K562 (cell line): ENCODE measurements around the gene SGIP1. TPM values are rescaled to one million over a fixed set of nuclear protein-coding genes. Genes with fewer than 3 reads are reported as not detected.

Experiments used
- ATAC-seq: fragments of 200-7000 bp; cut with Tn5 transposase; 3 replicates; pipeline ENCODE4 v1.9.1; 2020; ENCODE audit warnings: moderate library complexity
- BruUV-seq: library from RNA; stranded (reverse); fragments of 400-500 nt; replicated peaks from 2 replicates; lab custom pipeline; 2021; lab: Mats Ljungman, UMichigan
- CTCF ChIA-PET: fragments of 300-600 bp; formaldehyde crosslinking; extraction: SDS; loops from one replicate; lab custom pipeline; 2021; ENCODE audit warnings: low intra/inter-chr PET ratio; lab: Yijun Ruan, JAX
- POLR2A ChIA-PET: fragments of 300-600, 350-650 bp; sonication (Branson Sonifier 250); formaldehyde crosslinking; extraction: SDS; loops from one replicate; lab custom pipeline; 2021; ENCODE audit warnings: antibody characterized with exemption, inconsistent platforms; lab: Yijun Ruan, JAX
- DNase-seq, 4 experiments: peaks; one replicate each; pipeline versions ENCODE4 v3.0.0 to v3.0.0-alpha.2; 2011 to 2018; ENCODE audit warnings: low spot score in 3 of 4, mixed read lengths in 3 of 4; ENCODE audit errors: extremely low read depth in 1 of 4
- FAIRE-seq: peaks from 2 replicates; lab custom pipeline; 2011; peaks lifted over from hg19 to GRCh38; lab: Jason Lieb, UNC
- H2AFZ ChIP-seq: 2 replicates; pipeline ENCODE4 v1.6.0; 2011; ENCODE audit warnings: low read depth, low read length, control low read depth, inconsistent platforms
- H3K27ac ChIP-seq: fragments of 200-600 bp; 3 replicates; pipeline ENCODE4 v1.8.0; 2011; ENCODE audit warnings: low read depth, mild to moderate bottlenecking, control low read depth, inconsistent platforms, low read length, moderate library complexity, mixed read lengths; ENCODE audit errors: extremely low read depth
- H3K27me3 ChIP-seq, 2 experiments: fragments of 300-600 bp in 1 of 2; 2 replicates in 1 of 2; 3 replicates in 1 of 2; pipeline versions ENCODE4 v1.6.0 to v1.8.0; 2011; ENCODE audit warnings: inconsistent platforms in 2 of 2, low read length in 2 of 2, mild to moderate bottlenecking in 1 of 2, mixed read lengths in 1 of 2, moderate library complexity in 1 of 2; ENCODE audit not compliant: control insufficient read depth in 2 of 2, insufficient read depth in 2 of 2
- H3K36me3 ChIP-seq: fragments of 300-600 bp; 3 replicates; pipeline ENCODE4 v1.8.0; 2011; ENCODE audit warnings: mild to moderate bottlenecking, low read length, inconsistent platforms; ENCODE audit not compliant: control insufficient read depth, insufficient read depth
- H3K4me1 ChIP-seq, 2 experiments: fragments of 200-600 bp in 1 of 2; replicated peaks in 1 of 2; 2 replicates in 1 of 2; 3 replicates in 1 of 2; pipeline versions ENCODE4 v1.5.1 to v1.8.0; 2011; ENCODE audit warnings: inconsistent platforms in 2 of 2, low read length in 2 of 2, mild to moderate bottlenecking in 1 of 2, mixed read lengths in 1 of 2, moderate library complexity in 1 of 2; ENCODE audit not compliant: control insufficient read depth in 2 of 2, insufficient read depth in 2 of 2
- H3K4me2 ChIP-seq: 2 replicates; pipeline ENCODE4 v1.6.1; 2011; ENCODE audit warnings: low read length, control low read depth, inconsistent platforms, mixed read lengths; ENCODE audit not compliant: insufficient read depth
- H3K4me3 ChIP-seq: fragments of 200-600 bp; sonication (generic), shearing (Covaris generic); 2 replicates; pipeline ENCODE4 v1.5.1; 2016; ENCODE audit warnings: control low read depth, inconsistent platforms
- H3K79me2 ChIP-seq: fragments of 200-600 bp; 3 replicates; pipeline ENCODE4 v1.8.0; 2011; ENCODE audit warnings: low read length, inconsistent platforms; ENCODE audit not compliant: control insufficient read depth, insufficient read depth
- H3K9ac ChIP-seq, 2 experiments: 2 replicates each; pipeline versions ENCODE4 v1.6.0 to v1.6.1; 2011; ENCODE audit warnings: low read depth in 2 of 2, low read length in 2 of 2, control low read depth in 1 of 2, inconsistent platforms in 1 of 2, mild to moderate bottlenecking in 1 of 2, mixed read lengths in 1 of 2; ENCODE audit not compliant: insufficient read depth in 1 of 2
- H3K9me1 ChIP-seq: one replicate; pipeline ENCODE4 v1.6.0; 2011; ENCODE audit warnings: inconsistent platforms, mild to moderate bottlenecking, low read length, moderate library complexity; ENCODE audit not compliant: control insufficient read depth, insufficient read depth
- H3K9me3 ChIP-seq: replicated peaks from 2 replicates; pipeline ENCODE4 v1.5.1; 2011; ENCODE audit warnings: low read depth, low read length, inconsistent platforms; ENCODE audit not compliant: control insufficient read depth, insufficient read depth
- H4K20me1 ChIP-seq: replicated peaks from 2 replicates; pipeline ENCODE4 v1.6.1; 2011; ENCODE audit warnings: low read length, inconsistent platforms, mixed read lengths; ENCODE audit not compliant: control insufficient read depth, insufficient read depth
- HOXB6 ChIP-seq: fragments of 250-450 bp; sonication (Bioruptor Pico); IDR thresholded peaks from 2 replicates; pipeline ENCODE4 v1.5.1; 2022; ENCODE audit warnings: mild to moderate bottlenecking, borderline replicate concordance
- IRF1 ChIP-seq: sonication (generic); formaldehyde crosslinking; IDR thresholded peaks from 2 replicates; pipeline ENCODE4 v1.8.0; 2022; ENCODE audit warnings: missing genetic modification reagents, mild to moderate bottlenecking, borderline replicate concordance
- MXD1 ChIP-seq: fragments of 250-450 bp; sonication (Bioruptor Pico); IDR thresholded peaks from 2 replicates; pipeline ENCODE4 v1.8.0; 2021; ENCODE audit warnings: borderline replicate concordance, mild to moderate bottlenecking, moderate library complexity; ENCODE audit not compliant: poor library complexity, severe bottlenecking
- PCBP1 ChIP-seq: fragments of 200-400 bp; formaldehyde crosslinking; IDR thresholded peaks from 2 replicates; pipeline ENCODE4 v1.6.1; 2018; ENCODE audit warnings: mild to moderate bottlenecking, low read depth, low read length; ENCODE audit not compliant: poor library complexity, severe bottlenecking
- WGBS: fragments of 100-300 bp; shearing (Covaris generic); methylation state at CpG from one replicate; pipeline ENCODE4 v1.1.6; 2016; ENCODE audit warnings: low coverage, mixed read lengths; ENCODE audit not compliant: insufficient coverage; ENCODE audit errors: missing lambda C conversion rate; 5-methylcytosine and 5-hydroxymethylcytosine counted together
- in situ Hi-C: fragments of 300-500 bp; cut with MboI; formaldehyde crosslinking; loops from 4 replicates; pipeline ENCODE4 v1.15.0; 2018; ENCODE audit warnings: inconsistent platforms, mixed read lengths
- intact Hi-C: fragments of 100-400 bp; cut with micrococcal nuclease; formaldehyde crosslinking; loops from 2 replicates; pipeline ENCODE4 v1.14.2; 2022
- polyA plus RNA-seq, 8 experiments: library from polyadenylated mRNA; depleted of rRNA in 4 of 8; stranded (reverse) in 5 of 8; unstranded in 3 of 8; fragments of >200 nt; fragmentation: Nextera tagmentation in 2 of 8; fragmentation: Illumina TruSeq in 1 of 8; extraction: Ambion mirVana in 2 of 8; extraction: Trizol in 1 of 8; gene quantifications; 2 replicates each; pipeline versions ENCODE4 v1.2.1 to v1.2.3, GENCODE V29; 2011 to 2014; ENCODE audit warnings: inconsistent platforms in 1 of 8, missing spikeins in 1 of 8
- total RNA-seq, 7 experiments: library from RNA; depleted of rRNA in 6 of 7; stranded (reverse); fragments of >200 nt in 6 of 7; fragmentation: Illumina TruSeq in 2 of 7; extraction: Trizol in 2 of 7; gene quantifications; 2 replicates each; pipeline versions ENCODE4 v1.2.1 to v1.2.3, GENCODE V29; 2011 to 2021; ENCODE audit warnings: low replicate concordance in 1 of 7
- TF ChIP-seq, protein P1 (sequence below), 2 experiments: fragments of 150-350 bp in 1 of 2; IDR thresholded peaks; 2 replicates each; pipeline ENCODE4 v1.6.1; 2012 to 2016; ENCODE audit warnings: low read depth in 2 of 2, low read length in 2 of 2, mild to moderate bottlenecking in 1 of 2, moderate library complexity in 1 of 2

Gene SGIP1
- total and polyA plus RNA-seq, 9 of the 15 experiments (the other 6 are each of a cell fraction or from before 2014, with no cell fraction given), result 0.07 to 0.35 TPM; not detected in 7

- H3K27ac ChIP-seq, result no peak overlapping the region
- intact Hi-C loops (no loop called here), in situ Hi-C loops (no loop called here)
- H4K20me1 ChIP-seq, result no peaks in the 10 kb centered on the region
- CTCF ChIA-PET, result interaction anchor here (0.6 kb wide), 1 partner anchor 18 kb away, joined by 4 read pairs; no protein-coding TSS in a partner anchor
- no peak for FAIRE-seq
- WGBS, result 0% methylated on average over 4 of the region's 4 CpGs
- no peak for ATAC-seq
- TF ChIP-seq, protein P1, sequence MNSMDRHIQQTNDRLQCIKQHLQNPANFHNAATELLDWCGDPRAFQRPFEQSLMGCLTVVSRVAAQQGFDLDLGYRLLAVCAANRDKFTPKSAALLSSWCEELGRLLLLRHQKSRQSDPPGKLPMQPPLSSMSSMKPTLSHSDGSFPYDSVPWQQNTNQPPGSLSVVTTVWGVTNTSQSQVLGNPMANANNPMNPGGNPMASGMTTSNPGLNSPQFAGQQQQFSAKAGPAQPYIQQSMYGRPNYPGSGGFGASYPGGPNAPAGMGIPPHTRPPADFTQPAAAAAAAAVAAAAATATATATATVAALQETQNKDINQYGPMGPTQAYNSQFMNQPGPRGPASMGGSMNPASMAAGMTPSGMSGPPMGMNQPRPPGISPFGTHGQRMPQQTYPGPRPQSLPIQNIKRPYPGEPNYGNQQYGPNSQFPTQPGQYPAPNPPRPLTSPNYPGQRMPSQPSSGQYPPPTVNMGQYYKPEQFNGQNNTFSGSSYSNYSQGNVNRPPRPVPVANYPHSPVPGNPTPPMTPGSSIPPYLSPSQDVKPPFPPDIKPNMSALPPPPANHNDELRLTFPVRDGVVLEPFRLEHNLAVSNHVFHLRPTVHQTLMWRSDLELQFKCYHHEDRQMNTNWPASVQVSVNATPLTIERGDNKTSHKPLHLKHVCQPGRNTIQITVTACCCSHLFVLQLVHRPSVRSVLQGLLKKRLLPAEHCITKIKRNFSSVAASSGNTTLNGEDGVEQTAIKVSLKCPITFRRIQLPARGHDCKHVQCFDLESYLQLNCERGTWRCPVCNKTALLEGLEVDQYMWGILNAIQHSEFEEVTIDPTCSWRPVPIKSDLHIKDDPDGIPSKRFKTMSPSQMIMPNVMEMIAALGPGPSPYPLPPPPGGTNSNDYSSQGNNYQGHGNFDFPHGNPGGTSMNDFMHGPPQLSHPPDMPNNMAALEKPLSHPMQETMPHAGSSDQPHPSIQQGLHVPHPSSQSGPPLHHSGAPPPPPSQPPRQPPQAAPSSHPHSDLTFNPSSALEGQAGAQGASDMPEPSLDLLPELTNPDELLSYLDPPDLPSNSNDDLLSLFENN (IDR thresholded peaks at IDR 0.05; ENCODE audit: low read depth in 2 of 2, low read length in 2 of 2), result no peak
- no peak for TF ChIP-seq PCBP1
- no peak for TF ChIP-seq MXD1 (CRISPR knock-in tag)
- no peak for TF ChIP-seq IRF1
- no peak for TF ChIP-seq HOXB6 (CRISPR knock-in tag)
- H2AFZ ChIP-seq, result no peak overlapping the region
- no peak overlapping the region for H3K9ac ChIP-seq
- H3K9me1 ChIP-seq, result no peaks in the 10 kb centered on the region
- no TSS peak for BruUV-seq
- no peaks in the 10 kb centered on the region for H3K4me1 ChIP-seq
- H3K4me2 ChIP-seq, result no peak overlapping the region
- DNase-seq, result no peak
- H3K36me3 ChIP-seq, result no peaks in the 10 kb centered on the region
- POLR2A ChIA-PET, result interaction anchor here (0.6 to 0.7 kb wide), 2 partner anchors 1300 to 1407 kb away, joined by 3 read pairs; no protein-coding TSS in a partner anchor
- no peaks in the 10 kb centered on the region for H3K9me3 ChIP-seq
- no peaks in the 10 kb centered on the region for H3K79me2 ChIP-seq
- no peak overlapping the region for H3K4me3 ChIP-seq
- H3K27me3 ChIP-seq, result no peaks in the 10 kb centered on the region; a peak in 2 of 5 replicates
Observed at GRCh38 chr1:66613187-66613586, 79.2 kb downstream of the SGIP1 start.
